ENCODE data around the gene MAST4.

Gene MAST4

DNA sequence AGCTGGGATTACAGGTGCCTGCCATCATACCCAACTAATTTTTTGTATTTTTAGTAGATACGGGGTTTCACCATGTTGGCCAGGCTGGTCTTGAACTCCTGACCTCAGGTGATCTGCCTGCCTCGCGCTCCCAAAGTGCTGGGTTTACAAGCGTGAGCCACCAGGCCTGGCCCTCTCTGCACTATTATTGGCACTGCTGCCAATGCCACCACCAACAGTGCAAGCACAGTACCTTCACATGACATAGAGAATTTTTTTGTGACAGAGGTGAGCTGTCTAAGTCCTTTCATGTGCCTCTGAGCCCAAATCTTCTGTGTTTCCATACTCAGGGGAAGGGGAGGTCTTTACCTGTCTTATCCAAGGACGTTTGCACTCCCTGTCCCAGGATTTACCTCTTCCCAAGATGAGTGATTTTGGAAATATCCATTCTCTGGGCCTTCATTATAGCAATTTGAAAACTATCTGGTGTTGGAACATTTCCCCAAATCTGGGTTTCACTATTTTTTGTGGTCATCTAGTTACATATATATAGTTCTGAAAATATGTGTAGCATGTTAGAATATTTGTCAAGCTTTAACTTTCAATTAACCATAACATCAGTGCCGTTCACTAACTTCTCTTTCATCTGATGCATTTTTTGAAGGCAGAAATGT lies 605.8 kb downstream of the MAST4 start:
- DNase-seq = no peak

DNA sequence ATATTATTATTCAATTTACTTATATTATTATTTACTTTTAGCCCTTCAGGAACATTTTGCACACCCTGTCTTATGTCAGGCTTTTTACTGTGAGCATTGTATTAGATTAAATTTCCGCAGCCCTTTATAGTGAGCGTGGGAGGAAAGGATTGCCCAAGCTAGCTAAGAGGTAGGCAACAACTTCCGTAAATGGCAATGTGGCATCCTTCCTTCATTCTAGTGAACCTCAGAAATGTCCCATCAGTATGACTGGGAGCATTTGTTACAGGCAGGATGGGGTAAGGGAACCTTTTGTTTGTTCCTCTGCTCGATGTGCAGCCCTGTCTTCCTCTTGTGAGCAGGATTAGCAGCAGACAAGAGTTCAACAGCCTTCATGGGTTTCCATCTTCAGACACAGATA lies 606.6 kb downstream of the MAST4 start:
- DNase-seq = no peak

- DNase-seq = no peak
These were observed 607.5 kb downstream of the MAST4 start for GRCh38 chr5:67203701-67204074.

DNA sequence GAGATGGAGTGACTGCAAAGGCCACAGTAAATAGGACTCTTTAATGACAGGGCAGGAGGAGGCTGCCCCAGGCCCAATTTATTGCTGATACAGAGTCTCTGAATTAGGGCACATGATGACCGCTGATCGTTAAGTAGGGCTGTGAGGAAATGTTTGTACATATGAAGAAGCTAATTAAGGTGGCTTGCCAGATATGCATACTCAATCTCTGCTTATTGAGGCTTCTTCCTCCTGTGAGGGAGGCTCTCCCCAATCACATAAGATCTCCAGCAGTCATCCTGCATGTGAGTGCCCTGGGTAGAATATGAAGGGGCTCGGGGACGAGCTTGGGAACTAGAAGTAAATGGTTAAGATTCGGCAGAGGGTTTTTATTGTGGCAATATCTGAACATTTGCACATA lies 608.6 kb downstream of the MAST4 start:
- DNase-seq = no peak

GRCh38 chr5:67205981-67206380 lies 609.8 kb downstream of the MAST4 start:
- no peak for DNase-seq

GRCh38 chr5:67206461-67206860 lies 610.3 kb downstream of the MAST4 start:
- DNase-seq = no peak

DNA sequence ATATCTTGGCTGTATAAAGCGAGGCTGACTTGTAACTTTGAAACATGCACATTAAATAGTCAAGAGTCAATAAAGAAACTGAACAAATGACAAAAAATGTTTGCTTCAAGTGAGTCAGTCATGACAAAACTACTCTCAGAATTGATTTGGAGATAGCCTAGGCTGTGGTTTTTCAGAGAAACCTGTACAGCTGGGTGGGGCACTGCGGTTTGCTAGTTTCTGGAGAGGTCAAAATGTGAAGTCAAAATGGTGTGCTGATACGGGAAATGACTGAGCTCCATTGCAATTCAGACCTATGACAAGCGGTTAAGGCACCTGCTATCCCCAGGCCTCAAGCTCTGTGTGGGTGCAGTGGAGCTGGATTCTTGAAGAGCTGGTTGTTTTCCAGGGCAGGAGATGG lies 610.7 kb downstream of the MAST4 start:
- DNase-seq = peak; percentile 98

- no peak for DNase-seq
These were observed 612.2 kb downstream of the MAST4 start for GRCh38 chr5:67208403-67208802.

DNA sequence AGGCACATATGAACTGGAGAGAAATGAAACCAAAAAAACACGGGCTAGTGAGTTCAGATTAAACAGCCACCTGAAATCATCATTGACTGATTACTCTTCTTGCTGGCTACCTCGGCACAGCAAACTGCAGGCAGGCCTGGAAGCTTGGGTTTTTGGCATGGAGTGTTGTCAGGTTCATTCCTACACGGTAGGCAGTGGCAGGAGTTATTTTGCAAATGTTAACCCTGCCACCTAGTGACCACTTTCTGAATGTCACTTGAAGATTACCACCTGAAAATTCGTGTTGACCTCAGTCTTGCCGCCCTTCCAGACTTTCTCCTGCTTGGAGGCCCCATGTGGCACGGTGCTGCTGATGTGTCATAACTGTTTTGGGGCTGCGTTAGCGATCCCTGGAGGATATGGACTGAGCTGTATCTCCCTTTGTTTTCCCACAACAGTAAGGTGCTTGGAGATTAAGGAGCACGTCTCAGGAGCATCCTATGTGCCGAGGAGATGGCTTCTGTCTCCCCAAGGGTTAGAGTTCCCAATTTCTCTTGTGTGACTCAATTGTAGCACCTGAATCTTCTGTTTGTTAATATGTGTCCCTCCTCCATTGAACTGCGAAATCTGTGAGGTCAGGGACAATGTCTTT lies 613.1 kb downstream of the MAST4 start:
- peak; percentile 84 for DNase-seq

DNA sequence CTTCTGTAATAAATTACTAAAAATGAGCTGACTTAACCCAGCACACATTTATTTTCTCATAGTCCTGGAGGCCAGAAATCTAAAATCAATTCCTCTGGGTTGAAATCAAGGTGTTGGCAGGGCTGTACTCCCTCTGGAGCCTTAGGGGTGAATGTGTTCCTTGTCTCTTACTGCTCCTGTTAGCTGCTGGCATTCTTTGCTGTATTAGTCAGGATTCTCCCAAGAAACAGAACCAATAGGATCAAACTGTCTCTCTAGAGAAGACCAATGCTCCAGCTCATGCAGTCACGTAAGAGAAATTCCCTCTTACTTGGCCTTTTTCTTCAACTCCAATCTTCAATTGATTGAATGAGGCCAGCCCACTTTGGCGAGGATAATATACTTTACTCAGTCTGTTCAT lies 615.7 kb downstream of the MAST4 start:
- no peak for DNase-seq

DNA sequence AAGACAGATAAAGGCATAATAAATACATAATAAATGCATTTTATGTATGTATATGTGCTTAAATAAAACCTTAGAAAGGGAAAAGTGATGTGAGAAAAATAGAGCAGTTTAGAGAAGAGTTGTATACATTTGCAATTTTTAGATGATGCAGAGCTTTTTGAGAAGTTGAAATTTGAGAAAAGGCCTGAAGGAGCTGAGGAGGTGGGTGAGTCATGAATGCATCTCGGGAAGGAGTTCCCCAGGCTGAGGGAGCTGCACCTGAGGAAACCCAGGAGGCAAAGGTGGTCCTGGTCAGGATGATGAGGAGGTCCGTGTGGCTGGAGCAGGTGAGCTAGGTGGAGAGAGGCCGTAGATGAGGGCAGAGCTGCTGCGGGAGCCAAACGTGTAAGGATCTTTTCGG lies 617.8 kb downstream of the MAST4 start:
- no peak for DNase-seq

DNA sequence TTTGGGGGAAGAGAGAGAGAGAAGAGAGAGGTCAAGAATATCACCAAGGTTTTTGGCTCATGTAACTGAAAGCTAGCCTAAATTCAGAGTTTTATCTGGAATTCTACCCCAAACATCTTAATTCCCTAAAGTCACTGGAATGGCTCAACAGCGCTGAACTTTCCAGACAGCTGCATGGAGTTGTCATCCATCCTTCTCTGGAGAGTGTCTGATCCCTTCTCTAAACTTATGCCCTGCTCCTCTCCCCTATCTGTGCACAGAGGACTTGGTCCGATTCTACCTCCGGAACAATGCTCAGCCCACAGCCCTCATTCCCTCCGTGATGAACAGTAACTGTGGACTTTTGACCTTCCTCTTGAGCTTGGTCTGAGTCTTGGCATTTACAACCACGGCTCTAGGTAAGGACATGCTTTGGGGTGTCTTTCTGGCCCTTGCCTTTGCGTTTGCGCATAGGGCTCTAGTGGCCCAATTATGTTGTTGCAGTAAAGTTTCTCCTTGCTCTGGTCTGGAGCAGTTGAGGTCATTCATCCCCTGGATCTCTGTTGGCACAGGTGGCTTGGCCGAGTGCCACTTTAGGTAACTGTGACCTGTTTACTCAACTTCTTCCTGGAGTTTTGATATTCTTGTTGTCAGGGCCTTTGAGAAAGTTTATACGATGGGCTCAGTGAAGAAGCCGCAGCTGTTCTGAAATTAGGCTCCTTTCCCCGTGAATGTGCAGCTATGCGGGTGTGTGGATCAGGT lies 618.7 kb downstream of the MAST4 start:
- no peak for DNase-seq

- peak; percentile 84 for DNase-seq
These were observed 619.6 kb downstream of the MAST4 start for GRCh38 chr5:67215519-67216471.

- DNase-seq = no peak
These were observed 620.4 kb downstream of the MAST4 start for GRCh38 chr5:67216564-67216963.
